ENCODE measurements around the gene UBXN4. TPM values are rescaled to one million over a fixed set of nuclear protein-coding genes. Genes with fewer than 3 reads are reported as not detected.
A peak's percentile ranks its signal among the peaks of the same experiment; 100 is the strongest.

The UBXN4 gene
- total and polyA plus RNA-seq, 2 of the 13 experiments (the other 11 are each of a cell fraction or from before 2014, with no cell fraction given) = 74.2 to 104 TPM

DNA sequence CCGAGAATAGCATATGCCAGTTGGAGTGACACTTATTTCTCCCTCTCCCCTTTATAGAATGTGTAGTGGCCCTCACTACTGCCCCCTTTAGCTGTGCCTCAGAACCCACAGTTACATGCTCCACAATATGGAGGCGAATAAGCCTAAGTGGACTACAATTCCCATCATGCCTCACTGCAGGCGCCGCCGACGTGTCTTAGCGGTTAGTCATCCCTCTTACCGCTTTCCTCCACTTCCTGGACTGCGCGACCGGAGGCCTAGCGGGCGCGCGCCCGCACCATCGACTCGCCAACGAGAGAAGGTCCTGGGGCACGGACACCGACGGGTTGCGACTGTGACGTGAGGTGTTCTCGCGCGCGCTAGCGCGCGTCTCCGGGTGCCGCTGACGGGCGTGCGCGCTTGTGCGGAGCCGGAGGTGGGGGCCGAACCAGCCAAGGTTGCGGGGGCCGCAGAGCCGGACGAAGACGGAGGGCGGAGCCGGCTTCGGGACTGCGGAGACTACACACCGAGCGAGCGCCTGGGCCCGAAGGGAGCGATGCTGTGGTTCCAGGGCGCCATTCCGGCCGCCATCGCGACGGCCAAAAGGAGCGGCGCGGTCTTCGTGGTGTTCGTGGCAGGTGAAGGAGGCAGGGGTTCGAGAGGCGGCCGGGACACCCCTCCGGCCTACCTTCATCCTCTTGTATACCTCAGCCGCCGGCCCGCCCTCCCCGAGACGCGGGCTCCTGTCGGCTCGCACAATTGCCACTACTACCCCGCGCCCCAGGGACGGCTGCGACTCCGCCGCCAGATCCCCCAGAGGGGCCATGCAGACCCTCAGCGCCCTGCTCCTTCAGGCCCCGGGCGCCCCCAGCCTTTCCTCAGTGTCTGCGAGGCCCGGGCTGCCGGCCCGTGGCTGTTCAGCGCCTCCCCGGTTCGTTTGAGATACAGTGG is at the start of gene UBXN4 (continued):
- peak; percentile 79 for TF ChIP-seq ZNF710 (CRISPR knock-in tag; IDR thresholded peaks at IDR 0.05; ENCODE audit: borderline replicate concordance)
- peak; percentile 43 for TF ChIP-seq CEBPG (CRISPR knock-in tag; IDR thresholded peaks at IDR 0.05)
- TF ChIP-seq WIZ (CRISPR knock-in tag; IDR thresholded peaks at IDR 0.05) = 0 out of 2 replicates have a peak, but pooled peaks have one; percentile 62
- no peak for TF ChIP-seq AHDC1 (CRISPR knock-in tag; IDR thresholded peaks at IDR 0.05; ENCODE audit: borderline replicate concordance)
- peak; percentile 74; the same call in 1 of the 2 replicates for TF ChIP-seq HNF1B (CRISPR knock-in tag; IDR thresholded peaks at IDR 0.05)
- TF ChIP-seq, protein P1, sequence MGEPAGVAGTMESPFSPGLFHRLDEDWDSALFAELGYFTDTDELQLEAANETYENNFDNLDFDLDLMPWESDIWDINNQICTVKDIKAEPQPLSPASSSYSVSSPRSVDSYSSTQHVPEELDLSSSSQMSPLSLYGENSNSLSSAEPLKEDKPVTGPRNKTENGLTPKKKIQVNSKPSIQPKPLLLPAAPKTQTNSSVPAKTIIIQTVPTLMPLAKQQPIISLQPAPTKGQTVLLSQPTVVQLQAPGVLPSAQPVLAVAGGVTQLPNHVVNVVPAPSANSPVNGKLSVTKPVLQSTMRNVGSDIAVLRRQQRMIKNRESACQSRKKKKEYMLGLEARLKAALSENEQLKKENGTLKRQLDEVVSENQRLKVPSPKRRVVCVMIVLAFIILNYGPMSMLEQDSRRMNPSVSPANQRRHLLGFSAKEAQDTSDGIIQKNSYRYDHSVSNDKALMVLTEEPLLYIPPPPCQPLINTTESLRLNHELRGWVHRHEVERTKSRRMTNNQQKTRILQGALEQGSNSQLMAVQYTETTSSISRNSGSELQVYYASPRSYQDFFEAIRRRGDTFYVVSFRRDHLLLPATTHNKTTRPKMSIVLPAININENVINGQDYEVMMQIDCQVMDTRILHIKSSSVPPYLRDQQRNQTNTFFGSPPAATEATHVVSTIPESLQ (CRISPR knock-in tag; conservative IDR thresholded peaks at IDR 0.05) = peak; percentile 91; the same call in 1 of the 2 replicates
- TF ChIP-seq ZNF333 (CRISPR knock-in tag; IDR thresholded peaks at IDR 0.05; ENCODE audit: borderline replicate concordance) = 0 out of 2 replicates have a peak, but pooled peaks have one; percentile 63
- TF ChIP-seq ZNF747 (CRISPR knock-in tag; IDR thresholded peaks at IDR 0.05; ENCODE audit: borderline replicate concordance) = peak; percentile 86; the same call in 1 of the 2 replicates
- TF ChIP-seq TCF7L2 (IDR thresholded peaks at IDR 0.05; ENCODE audit: low read depth, low read length) = no peak
- TF ChIP-seq NRL (CRISPR knock-in tag; IDR thresholded peaks at IDR 0.05; ENCODE audit: borderline replicate concordance) = peak; percentile 89
- no peak for TF ChIP-seq RFX1 (IDR thresholded peaks at IDR 0.05)
- TF ChIP-seq ZSCAN5A (CRISPR knock-in tag; IDR thresholded peaks at IDR 0.05; ENCODE audit: borderline replicate concordance) = no peak; the same call in 1 of the 2 replicates

Data from HepG2 (cell line).